ENCODE measurements around the gene TECPR2.

Gene TECPR2

GRCh38 chr14:102541771-102542170 lies 179.0 kb downstream of the TECPR2 start:
- POLR2A ChIA-PET: interaction anchor here (1.2 kb wide), 1 partner anchor 17 kb away, joined by 4 read pairs; no protein-coding TSS in a partner anchor
- TF ChIP-seq HDGF (IDR thresholded peaks at IDR 0.05; ENCODE audit: borderline replicate concordance) (no peak), BHLHE40 (IDR thresholded peaks at IDR 0.05; ENCODE audit: borderline replicate concordance) (no peak), FOXK2 (IDR thresholded peaks at IDR 0.05) (no peak), LEF1 (IDR thresholded peaks at IDR 0.05; ENCODE audit: borderline replicate concordance) (no peak), CTBP1 (IDR thresholded peaks at IDR 0.05; ENCODE audit: borderline replicate concordance) (no peak), ARNT (IDR thresholded peaks at IDR 0.05) (no peak), PKNOX1 (IDR thresholded peaks at IDR 0.05) (no peak), L3MBTL2 (conservative IDR thresholded peaks at IDR 0.05) (no peak), ZNF384 (IDR thresholded peaks at IDR 0.05) (no peak), FOXA1 (IDR thresholded peaks at IDR 0.05) (no peak), FOXM1 (IDR thresholded peaks at IDR 0.05; ENCODE audit: borderline replicate concordance) (no peak), ELF4 (IDR thresholded peaks at IDR 0.05) (no peak), NFRKB (IDR thresholded peaks at IDR 0.05) (no peak), TARDBP (IDR thresholded peaks at IDR 0.05) (no peak), SUZ12 (IDR thresholded peaks at IDR 0.05) (no peak), SP1 (IDR thresholded peaks at IDR 0.05) (no peak)
- DNase-seq (ENCODE audit: extremely low spot score): no peak
- CTCF ChIA-PET: interaction anchor here (0.6 to 1.0 kb wide), 3 partner anchors 9 to 17 kb away, joined by 3 read pairs; no protein-coding TSS in a partner anchor

DNA sequence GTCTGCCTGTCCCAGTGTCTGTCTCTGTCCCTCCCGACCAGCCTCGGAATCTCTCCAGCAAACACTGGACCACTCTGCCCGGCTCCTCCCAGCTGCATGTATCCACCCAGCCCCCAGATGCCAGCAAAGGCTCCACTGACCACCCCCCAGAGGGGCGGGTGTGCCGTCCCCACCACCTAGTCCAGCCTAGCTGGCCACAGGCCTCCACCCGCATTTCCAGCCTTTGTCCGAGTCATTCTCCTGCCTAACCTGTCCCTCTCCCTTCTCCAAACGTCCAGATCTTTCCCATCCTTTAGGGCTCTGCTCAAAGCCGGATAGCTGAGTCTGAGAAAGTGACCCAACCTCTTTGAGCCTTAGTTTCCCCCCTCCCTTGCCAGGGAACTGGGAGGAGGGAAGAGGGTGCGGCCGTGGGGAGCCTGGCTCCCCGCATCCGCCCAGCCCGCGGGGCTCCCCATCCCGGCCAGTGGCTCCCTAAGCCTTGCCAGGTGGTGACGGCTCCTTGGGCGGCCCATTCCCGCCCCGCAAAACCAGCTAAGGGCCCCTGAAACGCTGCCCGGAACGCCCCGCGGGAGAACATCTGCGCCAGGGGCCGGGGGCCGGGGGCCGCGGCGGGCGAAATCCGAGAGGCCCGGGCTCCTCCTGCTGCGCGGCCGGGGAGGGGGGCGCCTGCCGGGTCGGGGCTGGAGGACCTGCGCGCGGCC lies 181.5 kb downstream of the TECPR2 start:
- ChIA-PET CTCF (no interaction called here), POLR2A (no interaction called here)
- no peak for TF ChIP-seq LEF1 (IDR thresholded peaks at IDR 0.05; ENCODE audit: borderline replicate concordance)
- TF ChIP-seq PKNOX1 (IDR thresholded peaks at IDR 0.05): no peak
- DNase-seq (ENCODE audit: extremely low spot score): no peak

DNA sequence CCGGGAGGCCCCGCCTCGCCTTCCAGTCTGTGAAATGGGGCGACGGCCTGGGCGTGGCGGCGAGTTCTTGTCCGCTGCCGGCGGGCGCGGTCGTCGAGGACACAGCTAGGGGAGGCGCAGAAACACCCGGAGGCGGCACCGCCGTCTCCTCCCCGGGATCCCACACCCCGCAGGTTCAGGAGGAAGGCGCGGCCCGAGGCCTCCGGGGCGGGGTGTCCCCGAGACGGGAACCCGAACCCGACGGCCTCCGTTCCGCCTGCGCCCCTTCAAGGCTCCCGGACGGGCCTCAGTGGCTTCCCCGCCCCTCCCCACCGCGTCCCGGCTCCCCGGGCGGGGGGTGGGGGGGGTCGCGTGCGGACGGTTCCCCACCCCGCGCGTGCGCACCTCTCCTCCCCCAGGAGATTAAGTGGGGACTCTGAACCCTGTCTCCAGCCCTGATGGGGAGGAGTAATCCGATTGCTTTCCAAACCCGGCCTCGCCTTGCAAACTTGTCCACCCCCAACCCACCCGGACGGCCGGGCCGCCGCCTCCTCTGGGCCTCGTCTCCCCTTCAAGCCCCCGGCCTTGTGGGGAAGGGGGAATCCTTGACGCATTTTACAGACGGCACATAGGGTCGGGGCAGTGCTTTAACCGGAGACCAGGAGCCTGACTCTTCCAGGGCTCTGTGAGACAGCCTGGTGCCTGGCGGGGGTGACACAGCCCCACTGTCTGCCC lies 182.2 kb downstream of the TECPR2 start:
- DNase-seq (ENCODE audit: extremely low spot score): no peak
- CTCF ChIA-PET: no interaction called here
- POLR2A ChIA-PET: no interaction called here
- TF ChIP-seq SUZ12 (IDR thresholded peaks at IDR 0.05) (no peak), FOXA1 (IDR thresholded peaks at IDR 0.05) (no peak), ZNF384 (IDR thresholded peaks at IDR 0.05) (no peak), NFRKB (IDR thresholded peaks at IDR 0.05) (no peak), ARNT (IDR thresholded peaks at IDR 0.05) (no peak), PKNOX1 (IDR thresholded peaks at IDR 0.05) (no peak), ELF4 (IDR thresholded peaks at IDR 0.05) (no peak), SP1 (IDR thresholded peaks at IDR 0.05) (no peak)

- POLR2A ChIA-PET: no interaction called here
- DNase-seq (ENCODE audit: extremely low spot score): no peak
Observed at GRCh38 chr14:102545461-102546265, 182.9 kb downstream of the TECPR2 start.

More at GRCh38 chr14:102545461-102546265, 182.9 kb downstream of the TECPR2 start:
- TF ChIP-seq PKNOX1 (IDR thresholded peaks at IDR 0.05) (no peak), FOXM1 (IDR thresholded peaks at IDR 0.05; ENCODE audit: borderline replicate concordance) (no peak), TARDBP (IDR thresholded peaks at IDR 0.05) (no peak), NFRKB (IDR thresholded peaks at IDR 0.05) (no peak), FOXA1 (IDR thresholded peaks at IDR 0.05) (no peak), ZNF384 (IDR thresholded peaks at IDR 0.05) (no peak), SUZ12 (IDR thresholded peaks at IDR 0.05) (no peak), LEF1 (IDR thresholded peaks at IDR 0.05; ENCODE audit: borderline replicate concordance) (no peak), L3MBTL2 (conservative IDR thresholded peaks at IDR 0.05) (no peak), ARNT (IDR thresholded peaks at IDR 0.05) (no peak), SP1 (IDR thresholded peaks at IDR 0.05) (no peak), FOXK2 (IDR thresholded peaks at IDR 0.05) (no peak), CTBP1 (IDR thresholded peaks at IDR 0.05; ENCODE audit: borderline replicate concordance) (no peak)
- CTCF ChIA-PET: no interaction called here

All from HEK293T (cell line).